Caki2 (cell line): Measurements from ENCODE around the gene LILRB4. TPM values are rescaled to one million over a fixed set of nuclear protein-coding genes. Genes with fewer than 3 reads are reported as not detected.
"Not testable (repeated sequence)": the region's sequence is repeated elsewhere in the genome, so short reads cannot be mapped to it uniquely, and the experiment has no call there.

Experiments used
- DNase-seq: peaks from one replicate; pipeline ENCODE4 v3.0.0-alpha.2; 2015; ENCODE audit warnings: low read depth
- in situ Hi-C: cut with HindIII; loops from 2 replicates; pipeline ENCODE4 v1.10.0; 2016; ENCODE audit warnings: low sequenced_read_pairs, low pct_unique_long_range_greater_than_20kb, mixed read lengths
- total RNA-seq: library from RNA; depleted of rRNA; stranded (reverse); fragments of >200 nt; shearing (Covaris generic); gene quantifications from 2 replicates; pipeline ENCODE4 v1.2.3, GENCODE V29; 2014; ENCODE audit warnings: low replicate concordance; rRNA removed

The LILRB4 gene
- total RNA-seq = not detected in 2 replicates

GRCh38 chr19:54662730-54663129 is at the start of gene LILRB4:
LILRB4 (plus strand) TSS chr19:54662985; CDS start chr19:54663034, 49 bp downstream.
- DNase-seq = no peak
- in situ Hi-C loops = no loop called here

- DNase-seq = no peak
- in situ Hi-C loops = no loop called here
These were observed 48.1 kb upstream of the LILRB4 start for GRCh38 chr19:54614726-54615125.

GRCh38 chr19:54616057-54616456 is 46.7 kb upstream of the LILRB4 start:
- in situ Hi-C loops = no loop called here
- no peak for DNase-seq

- in situ Hi-C loops = no loop called here
- no peak for DNase-seq
These were observed 45.8 kb upstream of the LILRB4 start for GRCh38 chr19:54616821-54617560.

- no peak for DNase-seq
- in situ Hi-C loops = no loop called here
These were observed 42.3 kb upstream of the LILRB4 start for GRCh38 chr19:54620464-54620863.

GRCh38 chr19:54622431-54622830 is 40.4 kb upstream of the LILRB4 start:
- no peak for DNase-seq
- in situ Hi-C loops = no loop called here

GRCh38 chr19:54624234-54624633 is 38.6 kb upstream of the LILRB4 start:
- in situ Hi-C loops = not testable (repeated sequence)

GRCh38 chr19:54624934-54625730 is 37.7 kb upstream of the LILRB4 start:
- in situ Hi-C loops, DNase-seq: not testable (repeated sequence)

More at GRCh38 chr19:54624234-54624633, 38.6 kb upstream of the LILRB4 start:
- DNase-seq = not testable (repeated sequence)

GRCh38 chr19:54626757-54627156 is 36.0 kb upstream of the LILRB4 start:
- no peak for DNase-seq
- in situ Hi-C loops = no loop called here

- DNase-seq, in situ Hi-C loops: not testable (repeated sequence)
These were observed 34.9 kb upstream of the LILRB4 start for GRCh38 chr19:54627912-54628311.

GRCh38 chr19:54630262-54630661 is 32.5 kb upstream of the LILRB4 start, which contains the start of gene LILRB1:
LILRB1 (plus strand) TSS chr19:54630484; CDS start chr19:54631074, 590 bp downstream.
- in situ Hi-C loops, DNase-seq: not testable (repeated sequence)

- in situ Hi-C loops = no loop called here
- DNase-seq = no peak
These were observed 32.0 kb upstream of the LILRB4 start for GRCh38 chr19:54630782-54631181.

GRCh38 chr19:54631489-54632337 is 31.1 kb upstream of the LILRB4 start:
- DNase-seq, in situ Hi-C loops: not testable (repeated sequence)

- in situ Hi-C loops = not testable (repeated sequence)
These were observed 30.3 kb upstream of the LILRB4 start for GRCh38 chr19:54632517-54632916.

GRCh38 chr19:54633401-54633800 is 29.4 kb upstream of the LILRB4 start:
- in situ Hi-C loops = no loop called here
- DNase-seq = no peak

More at GRCh38 chr19:54632517-54632916, 30.3 kb upstream of the LILRB4 start:
- not testable (repeated sequence) for DNase-seq

GRCh38 chr19:54636081-54636480 is 26.7 kb upstream of the LILRB4 start:
- DNase-seq, in situ Hi-C loops: not testable (repeated sequence)

GRCh38 chr19:54638683-54639082 is 24.1 kb upstream of the LILRB4 start:
- in situ Hi-C loops = no loop called here
- no peak for DNase-seq

- DNase-seq, in situ Hi-C loops: not testable (repeated sequence)
These were observed 19.8 kb upstream of the LILRB4 start for GRCh38 chr19:54642953-54643352.
